ENCODE data around the gene CDH4. TPM values are rescaled to one million over a fixed set of nuclear protein-coding genes. Genes with fewer than 3 reads are reported as not detected.

Gene CDH4
- total and polyA plus RNA-seq, 2 of the 8 experiments (the other 6 are each of a cell fraction or from before 2014, with no cell fraction given): 4.3 to 7.9 TPM

DNA sequence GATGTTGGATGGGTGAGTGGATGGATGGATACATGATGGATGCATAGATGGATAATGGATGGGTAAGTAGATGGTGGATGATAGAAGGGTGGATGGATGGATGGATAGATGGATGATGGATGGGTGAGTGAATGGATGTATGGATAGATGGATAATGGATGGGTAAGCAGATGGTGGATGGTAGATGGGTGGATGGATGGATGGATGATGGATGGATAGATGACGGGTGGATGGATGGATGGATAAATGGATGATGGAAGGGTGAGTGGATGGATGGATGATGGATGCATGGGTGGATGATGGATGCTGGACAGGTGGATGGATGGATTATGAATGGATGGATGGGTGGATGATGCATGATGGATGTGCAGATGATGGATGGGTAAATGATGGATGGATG lies 638.1 kb downstream of the CDH4 start:
- WGBS, 2 experiments (ENCODE audit: extremely low coverage in 1 of 2, insufficient coverage in 1 of 2, insufficient read length in 1 of 2, insufficient replicate concordance in 2 of 2, low coverage in 1 of 2, low lambda C conversion rate in 2 of 2, missing lambda C conversion rate in 1 of 2): 0% methylated on average over 1 of the region's 1 CpG; no CpG with 5 or more reads in 1 of the 2 experiments
- H2BK15ac ChIP-seq (ENCODE audit: low read length): no peak overlapping the region
- TF ChIP-seq E2F6 (IDR thresholded peaks at IDR 0.05): no peak
- H2BK20ac ChIP-seq (ENCODE audit: low read length): no peak overlapping the region
- no peak overlapping the region for H3K27ac ChIP-seq (ENCODE audit: low read depth, low read length)
- H3K79me1 ChIP-seq (ENCODE audit: low read depth, low read length): no peaks in the 10 kb centered on the region
- H3K18ac ChIP-seq (ENCODE audit: extremely low read depth, low read length): no peak overlapping the region
- no peak overlapping the region for H3K9ac ChIP-seq (replicated peaks in 1 of 4; ENCODE audit: extremely low read depth in 1 of 4, low read depth in 3 of 4, low read length in 3 of 4)
- H2BK120ac ChIP-seq (replicated peaks; ENCODE audit: low read depth, low read length): no peak overlapping the region
- H3K23me2 ChIP-seq (ENCODE audit: low read depth, low read length): peaks cover 26% of the 10 kb centered on the region; the same call in 1 of the 2 replicates
- no peaks in the 10 kb centered on the region for H3K79me2 ChIP-seq (ENCODE audit: control insufficient read depth in 1 of 2, insufficient read depth in 2 of 2, low read length in 2 of 2)
- no peak overlapping the region for H2AK5ac ChIP-seq (ENCODE audit: low read depth, low read length)
- H2BK5ac ChIP-seq (ENCODE audit: low read depth, low read length): no peak overlapping the region
- peaks cover 0 to 11% of the 10 kb centered on the region in 2 experiments for H4K20me1 ChIP-seq (replicated peaks in 1 of 2; ENCODE audit: control insufficient read depth in 1 of 2, insufficient read depth in 2 of 2, low read length in 2 of 2)
- ChIA-PET POLR2A (ENCODE audit: partially characterized antibody) (no interaction called here), CTCF (ENCODE audit: partially characterized antibody) (no interaction called here)
- no peak overlapping the region for H4K8ac ChIP-seq (ENCODE audit: extremely low read depth, insufficient read depth, low read length)
- H3K4me3 ChIP-seq (ENCODE audit: extremely low read depth in 1 of 4, insufficient read depth in 2 of 4, low read depth in 3 of 4, low read length in 4 of 4): no peak overlapping the region
- no peak overlapping the region for H4K91ac ChIP-seq (replicated peaks; ENCODE audit: insufficient read length, low read length)
- no peak overlapping the region for H3K14ac ChIP-seq (ENCODE audit: insufficient read length)
- peak overlapping the region; percentile 69 for H3K56ac ChIP-seq (replicated peaks; ENCODE audit: insufficient read length, low read depth, low read length)
- DNase-seq (ENCODE audit: low read depth in 1 of 2, low spot score in 2 of 2): no peak
- H3K4me1 ChIP-seq (replicated peaks in 1 of 4; ENCODE audit: control insufficient read depth in 3 of 4, insufficient read depth in 4 of 4, low read length in 3 of 4): no peaks in the 10 kb centered on the region
- no peaks in the 10 kb centered on the region for H3K36me3 ChIP-seq (ENCODE audit: control insufficient read depth in 2 of 4, insufficient read depth in 4 of 4, low read length in 3 of 4)
- 0 out of 4 replicates have a peak, but pooled peaks cover 0 to 8% of the 10 kb centered on the region in 2 experiments for H3K9me3 ChIP-seq (ENCODE audit: insufficient read depth in 2 of 2, low read depth in 1 of 2, low read length in 1 of 2)
- peaks cover 0 to 6% (median 0%) of the 10 kb centered on the region in 4 experiments; a peak in 2 of 7 replicates for H3K27me3 ChIP-seq (replicated peaks in 1 of 4; ENCODE audit: control insufficient read depth in 3 of 4, extremely low read depth in 1 of 4, insufficient read depth in 3 of 4, low read length in 3 of 4)
- H2AFZ ChIP-seq (ENCODE audit: low read length): no peak overlapping the region
- H4K5ac ChIP-seq (ENCODE audit: insufficient read length, low read depth, low read length): no peak overlapping the region
- H3K4ac ChIP-seq (replicated peaks; ENCODE audit: insufficient read length, low read depth, low read length): no peak overlapping the region
- no peak overlapping the region for H2BK12ac ChIP-seq (ENCODE audit: low read depth, low read length)
- FAIRE-seq: no peak
- no peak overlapping the region for H3K4me2 ChIP-seq (ENCODE audit: insufficient read depth in 1 of 2, low read depth in 2 of 2, low read length in 2 of 2)
- no peak overlapping the region for H3K23ac ChIP-seq (ENCODE audit: insufficient read length)

All from H1 (cell line).